SK-N-SH treated with all-trans-retinoic acid at 6 μM for 48 hours (cell line): Measurements from ENCODE around the gene KCNK15.

Experiments used
- ATAC-seq: fragments of 200-7000 bp; cut with Tn5 transposase; 3 replicates; pipeline ENCODE4 v1.9.1; 2020; ENCODE audit warnings: mild to moderate bottlenecking, moderate library complexity
- ARNTL ChIP-seq: fragments of 450-650 bp; formaldehyde crosslinking; IDR thresholded peaks from 2 replicates; pipeline ENCODE4 v1.5.0; 2020; ENCODE audit warnings: low read depth, mild to moderate bottlenecking, moderate library complexity, borderline replicate concordance
- CSDC2 ChIP-seq: fragments of 250-450 bp; sonication (Bioruptor Pico); IDR thresholded peaks from 2 replicates; pipeline ENCODE4 v1.5.0; 2020; ENCODE audit warnings: mild to moderate bottlenecking, moderate library complexity
- ESRRG ChIP-seq: fragments of 250-450 bp; sonication (Bioruptor Pico); IDR thresholded peaks from 2 replicates; pipeline ENCODE4 v1.6.1; 2021; ENCODE audit warnings: mild to moderate bottlenecking
- GLIS3 ChIP-seq: fragments of 250-450 bp; sonication (Bioruptor Pico); IDR thresholded peaks from 2 replicates; pipeline ENCODE4 v1.5.0; 2020; ENCODE audit warnings: mild to moderate bottlenecking, moderate library complexity
- ISL1 ChIP-seq: fragments of 250-450 bp; sonication (Bioruptor Pico); IDR thresholded peaks from 2 replicates; pipeline ENCODE4 v2.1.2; 2022; ENCODE audit warnings: mild to moderate bottlenecking, moderate library complexity
- OSR1 ChIP-seq: fragments of 250-450 bp; sonication (Bioruptor Pico); IDR thresholded peaks from 2 replicates; pipeline ENCODE4 v1.8.0; 2022; ENCODE audit warnings: moderate library complexity, mild to moderate bottlenecking, inconsistent platforms
- PPARA ChIP-seq: fragments of 250-450 bp; sonication (Bioruptor Pico); IDR thresholded peaks from 2 replicates; pipeline ENCODE4 v1.5.0; 2020; ENCODE audit warnings: mild to moderate bottlenecking, borderline replicate concordance
- RARB ChIP-seq: fragments of 250-450 bp; sonication (Bioruptor Pico); IDR thresholded peaks from 2 replicates; pipeline ENCODE4 v1.8.0; 2021; ENCODE audit warnings: mild to moderate bottlenecking, moderate library complexity
- SNAI2 ChIP-seq: fragments of 250-450 bp; sonication (Bioruptor Pico); IDR thresholded peaks from 2 replicates; pipeline ENCODE4 v1.5.0; 2020; ENCODE audit warnings: mild to moderate bottlenecking, moderate library complexity
- TCF4 ChIP-seq: fragments of 250-450 bp; sonication (Bioruptor Pico); IDR thresholded peaks from 2 replicates; pipeline ENCODE4 v1.8.0; 2021; ENCODE audit warnings: mild to moderate bottlenecking, moderate library complexity, borderline replicate concordance
- TOX ChIP-seq: fragments of 250-450 bp; sonication (Bioruptor Pico); IDR thresholded peaks from 2 replicates; pipeline ENCODE4 v1.8.0; 2021; ENCODE audit warnings: mild to moderate bottlenecking, moderate library complexity, borderline replicate concordance
- ZC3H10 ChIP-seq: fragments of 250-450 bp; sonication (Bioruptor Pico); IDR thresholded peaks from 2 replicates; pipeline ENCODE4 v1.5.1; 2021; ENCODE audit warnings: mild to moderate bottlenecking, moderate library complexity
- ZFP3 ChIP-seq: fragments of 250-450 bp; sonication (Bioruptor Pico); IDR thresholded peaks from 2 replicates; pipeline ENCODE4 v1.5.0; 2020; ENCODE audit warnings: mild to moderate bottlenecking, moderate library complexity
- ZFP30 ChIP-seq: fragments of 450-650 bp; formaldehyde crosslinking; IDR thresholded peaks from 2 replicates; pipeline ENCODE4 v1.5.0; 2022; ENCODE audit warnings: mild to moderate bottlenecking, moderate library complexity
- ZNF565 ChIP-seq: fragments of 450-650 bp; formaldehyde crosslinking; conservative IDR thresholded peaks from 2 replicates; pipeline ENCODE4 v1.5.0; 2020; ENCODE audit warnings: low read depth, mild to moderate bottlenecking, moderate library complexity
- ZNF70 ChIP-seq: fragments of 450-650 bp; formaldehyde crosslinking; IDR thresholded peaks from 2 replicates; pipeline ENCODE4 v1.5.0; 2020; ENCODE audit warnings: mild to moderate bottlenecking, moderate library complexity
- ZNF8 ChIP-seq: fragments of 450-650 bp; formaldehyde crosslinking; IDR thresholded peaks from 2 replicates; pipeline ENCODE4 v1.5.0; 2020; ENCODE audit warnings: mild to moderate bottlenecking, moderate library complexity
- TF ChIP-seq, protein P1 (sequence below): fragments of 250-450 bp; sonication (Bioruptor Pico); IDR thresholded peaks from 2 replicates; pipeline ENCODE4 v1.5.0; 2020; ENCODE audit warnings: mild to moderate bottlenecking, moderate library complexity
- TF ChIP-seq, protein P2 (sequence below): fragments of 250-450 bp; sonication (Bioruptor Pico); IDR thresholded peaks from 2 replicates; pipeline ENCODE4 v1.5.1; 2020; ENCODE audit warnings: low read depth, mild to moderate bottlenecking, moderate library complexity
- TF ChIP-seq, protein P3 (sequence below): fragments of 250-450 bp; sonication (Bioruptor Pico); IDR thresholded peaks from 2 replicates; pipeline ENCODE4 v1.5.1; 2021; ENCODE audit warnings: mild to moderate bottlenecking, moderate library complexity
- TF ChIP-seq, protein P4 (sequence below): fragments of 250-450 bp; sonication (Bioruptor Pico); IDR thresholded peaks from 2 replicates; pipeline ENCODE4 v1.8.0; 2021; ENCODE audit warnings: low read depth, mild to moderate bottlenecking, moderate library complexity, borderline replicate concordance

The KCNK15 gene

DNA sequence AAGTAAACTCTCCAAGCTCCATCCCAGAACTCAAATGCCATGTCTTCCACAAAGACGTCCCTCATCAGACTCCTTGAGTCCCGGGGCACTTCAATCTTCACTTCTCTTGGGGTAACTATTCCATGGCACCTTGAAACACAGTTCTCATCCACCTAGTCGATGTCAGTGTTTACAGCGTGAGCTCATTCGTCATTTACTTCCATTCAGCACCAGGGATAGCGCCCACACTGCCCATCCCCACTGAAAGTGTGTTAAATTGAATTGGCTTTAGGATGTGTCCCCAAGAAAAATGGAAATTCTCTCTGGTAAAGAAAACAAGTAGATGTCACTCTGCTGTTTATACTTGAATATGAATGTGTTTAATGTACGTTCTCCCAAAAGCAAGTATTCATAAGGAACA is 31.3 kb downstream of the KCNK15 start (continued):
- TF ChIP-seq, protein P1, sequence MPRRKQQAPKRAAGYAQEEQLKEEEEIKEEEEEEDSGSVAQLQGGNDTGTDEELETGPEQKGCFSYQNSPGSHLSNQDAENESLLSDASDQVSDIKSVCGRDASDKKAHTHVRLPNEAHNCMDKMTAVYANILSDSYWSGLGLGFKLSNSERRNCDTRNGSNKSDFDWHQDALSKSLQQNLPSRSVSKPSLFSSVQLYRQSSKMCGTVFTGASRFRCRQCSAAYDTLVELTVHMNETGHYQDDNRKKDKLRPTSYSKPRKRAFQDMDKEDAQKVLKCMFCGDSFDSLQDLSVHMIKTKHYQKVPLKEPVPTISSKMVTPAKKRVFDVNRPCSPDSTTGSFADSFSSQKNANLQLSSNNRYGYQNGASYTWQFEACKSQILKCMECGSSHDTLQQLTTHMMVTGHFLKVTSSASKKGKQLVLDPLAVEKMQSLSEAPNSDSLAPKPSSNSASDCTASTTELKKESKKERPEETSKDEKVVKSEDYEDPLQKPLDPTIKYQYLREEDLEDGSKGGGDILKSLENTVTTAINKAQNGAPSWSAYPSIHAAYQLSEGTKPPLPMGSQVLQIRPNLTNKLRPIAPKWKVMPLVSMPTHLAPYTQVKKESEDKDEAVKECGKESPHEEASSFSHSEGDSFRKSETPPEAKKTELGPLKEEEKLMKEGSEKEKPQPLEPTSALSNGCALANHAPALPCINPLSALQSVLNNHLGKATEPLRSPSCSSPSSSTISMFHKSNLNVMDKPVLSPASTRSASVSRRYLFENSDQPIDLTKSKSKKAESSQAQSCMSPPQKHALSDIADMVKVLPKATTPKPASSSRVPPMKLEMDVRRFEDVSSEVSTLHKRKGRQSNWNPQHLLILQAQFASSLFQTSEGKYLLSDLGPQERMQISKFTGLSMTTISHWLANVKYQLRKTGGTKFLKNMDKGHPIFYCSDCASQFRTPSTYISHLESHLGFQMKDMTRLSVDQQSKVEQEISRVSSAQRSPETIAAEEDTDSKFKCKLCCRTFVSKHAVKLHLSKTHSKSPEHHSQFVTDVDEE (CRISPR knock-in tag), result no peak
- TF ChIP-seq ZNF565 (CRISPR knock-in tag), result no peak
- TF ChIP-seq ZC3H10 (CRISPR knock-in tag), result no peak

DNA sequence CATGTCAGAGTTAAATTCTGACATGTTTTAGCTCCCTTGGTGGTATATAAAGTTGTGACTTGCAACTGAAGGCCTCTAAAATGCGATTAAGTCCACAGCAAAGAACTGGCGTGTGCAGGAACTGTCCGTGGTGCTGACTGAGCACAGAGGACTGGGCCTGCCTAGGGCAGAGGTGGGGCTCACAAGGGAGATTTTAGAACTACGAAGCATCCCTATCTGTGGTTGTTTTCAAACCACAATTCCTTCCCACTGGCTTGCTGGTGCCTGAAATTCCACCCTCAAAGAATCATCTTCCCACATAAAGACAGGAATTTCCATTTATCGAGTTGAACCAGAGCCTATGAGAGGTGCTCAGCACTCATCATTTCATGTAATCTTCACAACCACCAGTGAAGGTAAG is 34.6 kb downstream of the KCNK15 start:
- ATAC-seq, result peak; percentile 69

DNA sequence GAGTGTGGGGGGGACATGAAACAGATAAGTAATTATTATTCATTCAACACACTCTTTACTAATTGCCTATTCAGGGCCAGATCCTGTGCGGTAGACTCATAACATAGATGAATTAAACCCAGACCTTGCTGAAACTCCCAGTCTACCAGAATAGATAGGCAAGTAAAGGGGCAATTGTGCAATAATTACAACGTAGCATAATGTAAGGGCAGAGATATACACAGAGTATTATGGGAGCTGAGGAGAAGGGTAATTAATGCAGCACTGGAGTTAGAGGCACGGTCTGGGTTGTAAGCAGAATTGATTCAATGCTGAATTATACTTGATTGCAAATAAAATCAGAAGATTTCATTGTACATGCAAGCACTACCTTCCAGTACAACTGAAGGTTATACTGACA is 35.5 kb downstream of the KCNK15 start:
- no peak for ATAC-seq
- no peak for TF ChIP-seq ZNF565 (CRISPR knock-in tag)
- no peak for TF ChIP-seq ZFP30 (CRISPR knock-in tag)
- no peak for TF ChIP-seq ISL1
- TF ChIP-seq, protein P2, sequence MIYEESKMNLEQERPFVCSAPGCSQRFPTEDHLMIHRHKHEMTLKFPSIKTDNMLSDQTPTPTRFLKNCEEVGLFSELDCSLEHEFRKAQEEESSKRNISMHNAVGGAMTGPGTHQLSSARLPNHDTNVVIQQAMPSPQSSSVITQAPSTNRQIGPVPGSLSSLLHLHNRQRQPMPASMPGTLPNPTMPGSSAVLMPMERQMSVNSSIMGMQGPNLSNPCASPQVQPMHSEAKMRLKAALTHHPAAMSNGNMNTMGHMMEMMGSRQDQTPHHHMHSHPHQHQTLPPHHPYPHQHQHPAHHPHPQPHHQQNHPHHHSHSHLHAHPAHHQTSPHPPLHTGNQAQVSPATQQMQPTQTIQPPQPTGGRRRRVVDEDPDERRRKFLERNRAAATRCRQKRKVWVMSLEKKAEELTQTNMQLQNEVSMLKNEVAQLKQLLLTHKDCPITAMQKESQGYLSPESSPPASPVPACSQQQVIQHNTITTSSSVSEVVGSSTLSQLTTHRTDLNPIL (CRISPR knock-in tag), result no peak
- TF ChIP-seq ZNF8 (CRISPR knock-in tag), result no peak
- TF ChIP-seq CSDC2 (CRISPR knock-in tag), result no peak
- TF ChIP-seq ZNF70 (CRISPR knock-in tag), result no peak

More for the DNA sequence above, 34.6 kb downstream of the KCNK15 start:
- TF ChIP-seq, protein P2 (CRISPR knock-in tag), result no peak
- peak; percentile 92; the same call in 1 of the 2 replicates for TF ChIP-seq SNAI2 (CRISPR knock-in tag)

DNA sequence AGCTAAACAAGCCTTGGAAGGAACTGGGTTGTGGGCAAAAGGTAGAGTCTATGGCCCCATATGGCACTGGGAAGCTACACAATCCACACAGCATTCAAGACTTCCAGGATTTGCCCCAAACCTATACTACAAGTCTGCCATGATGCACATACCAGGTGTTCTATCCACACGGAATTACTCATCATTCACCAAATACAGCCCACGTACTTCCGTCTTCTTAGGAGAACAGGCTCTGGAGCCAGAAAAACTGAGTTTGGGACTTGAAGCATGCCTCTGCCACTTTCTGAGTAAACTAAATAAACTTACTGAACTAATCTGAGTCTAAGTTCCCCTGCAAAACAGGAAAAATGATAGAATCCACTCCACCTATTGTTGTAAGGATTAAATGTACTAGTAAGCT is 36.1 kb downstream of the KCNK15 start:
- TF ChIP-seq ZNF70 (CRISPR knock-in tag) (no peak), ZNF8 (CRISPR knock-in tag) (no peak), ZFP3 (CRISPR knock-in tag) (no peak), ZNF565 (CRISPR knock-in tag) (no peak), ISL1 (no peak), SNAI2 (CRISPR knock-in tag) (no peak), ESRRG (no peak), PPARA (no peak), TOX (no peak), ARNTL (CRISPR knock-in tag) (no peak), ZC3H10 (CRISPR knock-in tag) (no peak), ZFP30 (CRISPR knock-in tag) (no peak), GLIS3 (CRISPR knock-in tag) (no peak)
- TF ChIP-seq, protein P3, sequence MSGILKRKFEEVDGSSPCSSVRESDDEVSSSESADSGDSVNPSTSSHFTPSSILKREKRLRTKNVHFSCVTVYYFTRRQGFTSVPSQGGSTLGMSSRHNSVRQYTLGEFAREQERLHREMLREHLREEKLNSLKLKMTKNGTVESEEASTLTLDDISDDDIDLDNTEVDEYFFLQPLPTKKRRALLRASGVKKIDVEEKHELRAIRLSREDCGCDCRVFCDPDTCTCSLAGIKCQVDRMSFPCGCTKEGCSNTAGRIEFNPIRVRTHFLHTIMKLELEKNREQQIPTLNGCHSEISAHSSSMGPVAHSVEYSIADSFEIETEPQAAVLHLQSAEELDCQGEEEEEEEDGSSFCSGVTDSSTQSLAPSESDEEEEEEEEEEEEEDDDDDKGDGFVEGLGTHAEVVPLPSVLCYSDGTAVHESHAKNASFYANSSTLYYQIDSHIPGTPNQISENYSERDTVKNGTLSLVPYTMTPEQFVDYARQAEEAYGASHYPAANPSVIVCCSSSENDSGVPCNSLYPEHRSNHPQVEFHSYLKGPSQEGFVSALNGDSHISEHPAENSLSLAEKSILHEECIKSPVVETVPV, result no peak
- TF ChIP-seq, all 23 proteins: peak for 0

DNA sequence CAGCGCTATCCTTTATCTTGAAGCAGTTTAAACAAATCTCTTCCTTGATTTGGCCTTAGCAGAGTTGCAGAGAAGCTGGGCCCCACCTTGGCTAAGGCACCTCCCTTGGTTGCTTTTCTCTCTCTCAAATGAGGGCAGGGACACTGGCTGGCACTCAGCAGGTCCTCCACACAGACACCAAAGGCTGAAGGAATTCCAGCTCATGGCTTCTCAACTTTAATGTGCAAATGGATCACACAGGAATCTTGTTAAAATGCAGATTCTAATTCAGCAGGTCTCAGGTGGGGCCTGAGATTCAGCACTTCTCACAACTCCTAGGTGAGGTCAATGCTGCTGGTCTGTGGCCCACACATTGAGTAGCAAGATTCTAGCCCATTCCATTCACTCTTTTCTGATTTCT is 39.0 kb downstream of the KCNK15 start:
- no peak for ATAC-seq
- TF ChIP-seq, protein P1 (CRISPR knock-in tag), result no peak
- TF ChIP-seq CSDC2 (CRISPR knock-in tag) (no peak), TCF4 (CRISPR knock-in tag) (no peak), ZNF70 (CRISPR knock-in tag) (no peak), ISL1 (no peak), OSR1 (no peak), RARB (CRISPR knock-in tag) (no peak)
- TF ChIP-seq, protein P4, sequence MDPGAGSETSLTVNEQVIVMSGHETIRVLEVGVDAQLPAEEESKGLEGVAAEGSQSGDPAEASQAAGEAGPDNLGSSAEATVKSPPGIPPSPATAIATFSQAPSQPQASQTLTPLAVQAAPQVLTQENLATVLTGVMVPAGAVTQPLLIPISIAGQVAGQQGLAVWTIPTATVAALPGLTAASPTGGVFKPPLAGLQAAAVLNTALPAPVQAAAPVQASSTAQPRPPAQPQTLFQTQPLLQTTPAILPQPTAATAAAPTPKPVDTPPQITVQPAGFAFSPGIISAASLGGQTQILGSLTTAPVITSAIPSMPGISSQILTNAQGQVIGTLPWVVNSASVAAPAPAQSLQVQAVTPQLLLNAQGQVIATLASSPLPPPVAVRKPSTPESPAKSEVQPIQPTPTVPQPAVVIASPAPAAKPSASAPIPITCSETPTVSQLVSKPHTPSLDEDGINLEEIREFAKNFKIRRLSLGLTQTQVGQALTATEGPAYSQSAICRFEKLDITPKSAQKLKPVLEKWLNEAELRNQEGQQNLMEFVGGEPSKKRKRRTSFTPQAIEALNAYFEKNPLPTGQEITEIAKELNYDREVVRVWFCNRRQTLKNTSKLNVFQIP (CRISPR knock-in tag), result no peak
- TF ChIP-seq, all 23 proteins: peak for 0

More for the DNA sequence above, 36.1 kb downstream of the KCNK15 start:
- ATAC-seq, result no peak
